ENCODE data around the gene STK24. TPM values are rescaled to one million over a fixed set of nuclear protein-coding genes. Genes with fewer than 3 reads are reported as not detected.
A peak's percentile ranks its signal among the peaks of the same experiment; 100 is the strongest.

STK24 gene
- total RNA-seq, 1 donor from 2014 or later, result 139 TPM

DNA sequence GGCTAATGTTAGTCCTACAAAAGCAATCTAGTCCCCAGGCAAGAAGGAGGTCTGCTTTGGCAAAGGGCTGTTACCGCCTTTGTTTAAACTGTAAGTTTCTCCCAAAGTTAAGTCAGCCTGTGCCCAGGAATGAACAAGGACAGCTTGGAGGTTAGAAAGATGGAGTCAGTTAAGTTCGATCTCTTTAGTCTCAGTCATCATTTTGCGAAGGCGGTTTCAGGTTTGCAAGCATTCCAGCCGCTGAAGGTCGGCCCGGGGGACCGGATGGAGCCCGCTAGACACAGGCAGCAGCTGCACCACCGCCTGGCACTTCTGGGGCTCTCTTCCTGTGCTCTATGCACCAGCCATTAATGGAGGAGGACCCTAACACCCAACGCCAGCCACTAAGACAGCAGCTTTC lies 91.3 kb downstream of the STK24 start:
- H3K36me3 Mint-ChIP-seq (ENCODE audit: unreplicated experiment), result peaks cover 4% of the 10 kb centered on the region
- H3K4me3 Mint-ChIP-seq (ENCODE audit: unreplicated experiment), result no peak overlapping the region
- peaks cover 91% of the 10 kb centered on the region for H3K4me1 Mint-ChIP-seq (ENCODE audit: unreplicated experiment)
- peak overlapping the region; percentile 96 for H3K27ac Mint-ChIP-seq (ENCODE audit: unreplicated experiment)
- no peak for DNase-seq (ENCODE audit: extremely low spot score, unreplicated experiment)
- no peaks in the 10 kb centered on the region for H3K9me3 Mint-ChIP-seq (ENCODE audit: unreplicated experiment)
- no peaks in the 10 kb centered on the region for H3K27me3 Mint-ChIP-seq (ENCODE audit: unreplicated experiment)
- no peak for TF ChIP-seq CTCF (IDR thresholded peaks at IDR 0.05)

- peak overlapping the region; percentile 66 for H3K4me3 Mint-ChIP-seq (ENCODE audit: unreplicated experiment)
- no peak for TF ChIP-seq CTCF (IDR thresholded peaks at IDR 0.05)
These were observed 92.4 kb downstream of the STK24 start for GRCh38 chr13:98484289-98485219.

GRCh38 chr13:98483601-98484288 lies 93.2 kb downstream of the STK24 start:
- no peak for DNase-seq (ENCODE audit: extremely low spot score, unreplicated experiment)
- Mint-ChIP-seq H3K9me3 (ENCODE audit: unreplicated experiment) (no peaks in the 10 kb centered on the region), H3K4me3 (ENCODE audit: unreplicated experiment) (peak overlapping the region; percentile 66), H3K4me1 (ENCODE audit: unreplicated experiment) (peaks cover 82% of the 10 kb centered on the region), H3K36me3 (ENCODE audit: unreplicated experiment) (peaks cover 9% of the 10 kb centered on the region), H3K27ac (ENCODE audit: unreplicated experiment) (peak overlapping the region; percentile 96), H3K27me3 (ENCODE audit: unreplicated experiment) (no peaks in the 10 kb centered on the region)
- TF ChIP-seq CTCF (IDR thresholded peaks at IDR 0.05), result peak; percentile 30

More at GRCh38 chr13:98484289-98485219, 92.4 kb downstream of the STK24 start:
- no peaks in the 10 kb centered on the region for H3K9me3 Mint-ChIP-seq (ENCODE audit: unreplicated experiment)
- peak overlapping the region; percentile 96 for H3K27ac Mint-ChIP-seq (ENCODE audit: unreplicated experiment)
- DNase-seq (ENCODE audit: extremely low spot score, unreplicated experiment), result peak; percentile 89
- H3K27me3 Mint-ChIP-seq (ENCODE audit: unreplicated experiment), result no peaks in the 10 kb centered on the region
- peaks cover 3% of the 10 kb centered on the region for H3K36me3 Mint-ChIP-seq (ENCODE audit: unreplicated experiment)
- peaks cover 85% of the 10 kb centered on the region for H3K4me1 Mint-ChIP-seq (ENCODE audit: unreplicated experiment)

DNA sequence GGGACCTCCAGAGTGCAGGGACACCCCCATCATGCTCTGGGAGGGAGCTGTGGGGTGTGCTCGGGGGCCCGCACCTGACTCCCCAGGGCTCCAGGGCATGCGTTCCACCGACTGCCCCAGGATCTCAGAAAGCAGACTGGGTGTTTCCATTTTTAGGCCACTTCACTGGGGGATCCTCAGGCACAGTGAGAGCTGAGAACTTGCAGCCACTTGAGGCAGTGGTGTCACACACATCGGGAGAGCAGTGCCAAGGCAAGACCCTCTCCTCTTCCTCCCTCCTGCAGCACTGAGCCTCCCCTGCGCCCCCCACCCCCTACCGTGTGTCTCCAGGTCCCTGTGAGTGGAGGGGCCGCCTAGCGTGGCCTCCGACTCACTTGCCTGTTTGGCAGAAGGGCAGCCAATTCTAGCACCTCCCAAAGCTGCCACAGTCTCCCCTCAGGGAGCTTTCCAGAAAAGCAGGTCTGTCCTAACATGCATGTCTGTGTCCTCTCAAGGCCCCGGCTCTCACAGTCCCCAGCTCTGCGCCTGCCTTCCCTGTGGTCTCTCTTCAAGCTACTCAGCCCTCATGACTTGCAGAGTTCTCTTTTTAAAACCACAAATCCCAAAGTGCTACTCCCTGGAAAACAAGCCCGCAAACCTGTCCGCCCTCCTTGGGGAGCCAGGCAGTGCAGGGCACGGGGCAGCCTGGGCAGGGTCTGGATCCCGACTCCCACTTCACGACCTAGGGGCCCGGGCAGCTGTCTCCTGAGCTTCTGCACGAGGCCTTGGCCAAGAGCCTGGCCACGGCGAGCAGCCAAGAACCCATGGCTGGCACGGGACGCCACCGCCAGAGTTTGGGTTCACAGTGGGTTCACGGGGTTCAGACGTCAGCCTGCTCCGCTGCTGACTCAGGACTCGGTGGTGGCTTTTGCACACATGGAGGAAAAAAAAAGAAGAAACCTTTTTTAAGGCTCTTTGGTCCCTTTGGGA lies 94.1 kb downstream of the STK24 start:
- Mint-ChIP-seq H3K27me3 (ENCODE audit: unreplicated experiment) (no peaks in the 10 kb centered on the region), H3K36me3 (ENCODE audit: unreplicated experiment) (peaks cover 14% of the 10 kb centered on the region), H3K9me3 (ENCODE audit: unreplicated experiment) (no peaks in the 10 kb centered on the region), H3K27ac (ENCODE audit: unreplicated experiment) (peak overlapping the region; percentile 96), H3K4me3 (ENCODE audit: unreplicated experiment) (no peak overlapping the region), H3K4me1 (ENCODE audit: unreplicated experiment) (peaks cover 82% of the 10 kb centered on the region)
- no peak for DNase-seq (ENCODE audit: extremely low spot score, unreplicated experiment)
- TF ChIP-seq CTCF (IDR thresholded peaks at IDR 0.05), result peak; percentile 51

Measured in osteocyte (in vitro differentiated cells).